Neutrophil (primary cell): ENCODE measurements around the gene COA1.

Experiments used
- H3K27ac ChIP-seq: fragments of 200-600 bp; sonication (generic); 2 replicates; pipeline ENCODE4 v1.5.1; 2016; ENCODE audit warnings: mild to moderate bottlenecking, moderate library complexity
- H3K27me3 ChIP-seq: fragments of 200-600 bp; sonication (generic); 2 replicates; pipeline ENCODE4 v1.6.0; 2016; ENCODE audit warnings: mild to moderate bottlenecking
- H3K36me3 ChIP-seq: fragments of 200-600 bp; sonication (generic); 2 replicates; pipeline ENCODE4 v1.5.1; 2017
- H3K4me1 ChIP-seq, 2 experiments: fragments of 200-600 bp in 1 of 2; sonication (generic) in 1 of 2; 1 replicate in 1 of 2; 2 replicates in 1 of 2; pipeline versions ENCODE4 v1.5.1 to v1.6.1; 2013 to 2016; ENCODE audit warnings: low read depth in 1 of 2, low read length in 1 of 2, mild to moderate bottlenecking in 1 of 2, moderate library complexity in 1 of 2; ENCODE audit not compliant: control insufficient read depth in 1 of 2, insufficient read depth in 1 of 2
- H3K4me3 ChIP-seq, 2 experiments: fragments of 200-600 bp in 1 of 2; sonication (generic) in 1 of 2; 1 replicate in 1 of 2; 2 replicates in 1 of 2; pipeline ENCODE4 v1.5.1; 2013 to 2016; ENCODE audit warnings: low read depth in 1 of 2, low read length in 1 of 2, mild to moderate bottlenecking in 1 of 2, moderate library complexity in 1 of 2
- H3K9me3 ChIP-seq: fragments of 200-600 bp; sonication (generic); 2 replicates; pipeline ENCODE4 v1.5.1; 2016
- TF ChIP-seq, protein P1 (sequence below): fragments of 200-600 bp; sonication (generic); IDR thresholded peaks from 2 replicates; pipeline ENCODE4 v1.5.1; 2016; ENCODE audit warnings: antibody characterized with exemption

Gene COA1

DNA sequence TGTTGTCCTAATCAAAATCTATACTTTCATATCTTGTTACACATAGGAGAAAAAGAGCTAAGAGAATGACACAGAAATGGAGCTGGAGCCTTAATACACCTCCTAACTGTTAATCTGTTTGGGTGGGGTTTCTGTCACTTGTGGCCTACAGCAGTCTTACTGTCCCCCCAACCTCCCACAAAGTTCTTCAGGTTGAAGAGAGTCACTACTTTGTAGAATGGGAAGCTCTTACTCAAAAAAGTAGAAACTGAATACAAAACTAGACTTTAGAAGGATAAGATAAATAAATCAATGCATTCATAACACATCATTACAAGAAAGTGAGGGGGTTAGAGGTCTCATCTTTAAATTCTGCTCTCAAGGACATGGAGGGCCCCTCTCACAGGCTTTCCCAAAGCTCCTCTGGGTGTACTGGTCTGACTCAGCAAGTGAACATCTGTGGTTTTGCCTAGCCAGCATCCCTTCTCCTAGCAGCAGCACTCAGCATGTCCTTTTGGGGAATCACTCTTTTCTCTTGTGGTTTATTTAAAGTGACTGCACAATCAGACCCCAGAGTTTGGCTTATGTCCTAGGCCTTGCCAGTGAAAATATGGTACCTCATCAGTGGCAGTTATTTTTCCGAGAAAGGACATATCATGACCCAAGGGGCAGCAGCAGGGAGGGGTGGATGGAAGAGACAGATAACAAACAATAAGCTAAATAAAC lies 27.2 kb upstream of the COA1 start:
- no peaks in the 10 kb centered on the region for H3K9me3 ChIP-seq
- peaks cover 5% of the 10 kb centered on the region for H3K27me3 ChIP-seq
- no peaks in the 10 kb centered on the region for H3K36me3 ChIP-seq
- H3K4me1 ChIP-seq, result peaks cover 13 to 15% of the 10 kb centered on the region in 2 experiments
- no peak overlapping the region for H3K4me3 ChIP-seq
- no peak overlapping the region for H3K27ac ChIP-seq
- TF ChIP-seq, protein P1, sequence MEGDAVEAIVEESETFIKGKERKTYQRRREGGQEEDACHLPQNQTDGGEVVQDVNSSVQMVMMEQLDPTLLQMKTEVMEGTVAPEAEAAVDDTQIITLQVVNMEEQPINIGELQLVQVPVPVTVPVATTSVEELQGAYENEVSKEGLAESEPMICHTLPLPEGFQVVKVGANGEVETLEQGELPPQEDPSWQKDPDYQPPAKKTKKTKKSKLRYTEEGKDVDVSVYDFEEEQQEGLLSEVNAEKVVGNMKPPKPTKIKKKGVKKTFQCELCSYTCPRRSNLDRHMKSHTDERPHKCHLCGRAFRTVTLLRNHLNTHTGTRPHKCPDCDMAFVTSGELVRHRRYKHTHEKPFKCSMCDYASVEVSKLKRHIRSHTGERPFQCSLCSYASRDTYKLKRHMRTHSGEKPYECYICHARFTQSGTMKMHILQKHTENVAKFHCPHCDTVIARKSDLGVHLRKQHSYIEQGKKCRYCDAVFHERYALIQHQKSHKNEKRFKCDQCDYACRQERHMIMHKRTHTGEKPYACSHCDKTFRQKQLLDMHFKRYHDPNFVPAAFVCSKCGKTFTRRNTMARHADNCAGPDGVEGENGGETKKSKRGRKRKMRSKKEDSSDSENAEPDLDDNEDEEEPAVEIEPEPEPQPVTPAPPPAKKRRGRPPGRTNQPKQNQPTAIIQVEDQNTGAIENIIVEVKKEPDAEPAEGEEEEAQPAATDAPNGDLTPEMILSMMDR, result no peak

DNA sequence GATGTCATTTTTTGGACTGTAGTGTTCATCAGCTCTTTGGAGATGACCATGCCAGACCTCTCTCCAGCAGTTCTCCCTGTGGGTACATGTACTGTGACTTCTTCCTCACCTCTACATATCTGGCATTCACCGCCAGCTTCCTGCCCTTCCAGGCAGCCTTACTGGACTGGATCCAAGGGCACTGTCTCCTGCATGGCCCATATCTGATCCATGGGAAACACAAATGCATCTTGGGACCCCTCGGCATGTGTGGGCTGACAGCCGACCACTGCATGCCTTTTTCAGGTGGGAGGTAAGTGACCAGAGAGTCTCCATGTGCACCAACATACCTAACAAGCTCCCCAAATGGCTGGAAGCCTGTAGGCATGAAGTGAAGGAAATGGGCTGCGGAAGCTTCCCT lies 25.3 kb upstream of the COA1 start:
- H3K27me3 ChIP-seq, result peaks cover 5% of the 10 kb centered on the region
- H3K36me3 ChIP-seq, result no peaks in the 10 kb centered on the region
- H3K9me3 ChIP-seq, result no peaks in the 10 kb centered on the region
- peaks cover 16 to 23% of the 10 kb centered on the region in 2 experiments for H3K4me1 ChIP-seq
- TF ChIP-seq, protein P1, result no peak
- H3K27ac ChIP-seq, result no peak overlapping the region
- no peak overlapping the region for H3K4me3 ChIP-seq

DNA sequence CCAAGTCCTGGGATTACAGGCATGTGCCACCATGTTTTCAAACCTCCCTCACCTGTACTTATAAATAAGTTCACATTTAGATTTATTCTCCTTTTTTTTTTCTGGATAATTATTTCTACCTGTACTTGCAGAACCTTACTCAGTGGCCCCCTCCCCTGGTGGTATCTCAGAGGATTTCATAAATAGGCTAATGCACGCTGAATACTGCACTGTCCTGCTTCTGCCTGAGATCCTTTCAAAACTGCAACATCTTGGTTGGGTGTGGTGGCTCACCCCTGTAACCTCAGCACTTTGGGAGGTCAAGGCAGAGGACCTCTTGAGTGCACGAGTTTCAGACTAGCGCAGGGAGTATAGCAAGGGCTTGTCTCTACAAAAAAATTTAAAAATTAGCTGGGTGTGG lies 24.5 kb upstream of the COA1 start:
- peaks cover 10 to 16% of the 10 kb centered on the region in 2 experiments for H3K4me1 ChIP-seq
- H3K9me3 ChIP-seq, result no peaks in the 10 kb centered on the region
- H3K27ac ChIP-seq, result no peak overlapping the region
- no peaks in the 10 kb centered on the region for H3K36me3 ChIP-seq
- H3K27me3 ChIP-seq, result peaks cover 5% of the 10 kb centered on the region
- TF ChIP-seq, protein P1, result no peak
- no peak overlapping the region for H3K4me3 ChIP-seq

DNA sequence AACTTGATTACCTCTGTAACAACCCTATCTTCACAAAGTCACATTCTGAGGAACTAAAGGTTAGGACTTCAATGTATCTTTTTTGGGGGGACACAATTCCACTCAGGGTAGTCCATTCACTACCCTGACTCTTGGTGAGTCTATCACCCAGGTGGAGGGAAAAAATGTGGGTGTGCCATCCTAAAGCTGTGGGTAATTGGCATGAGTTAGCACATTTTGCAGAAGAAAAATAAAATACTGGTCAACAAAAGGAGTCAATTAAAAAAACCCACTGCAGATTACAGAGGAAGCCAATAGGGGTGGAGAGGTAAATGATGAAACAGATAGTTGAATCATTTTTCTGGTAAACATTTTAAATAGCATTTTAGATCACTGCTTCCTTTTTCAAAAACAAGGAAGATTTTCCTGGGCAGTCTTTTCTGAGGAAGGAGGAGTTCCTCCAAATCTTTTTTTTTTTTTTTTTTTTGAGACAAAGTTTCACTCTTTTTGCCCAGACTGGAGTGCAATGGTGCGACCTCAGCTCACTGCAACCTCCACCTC lies 24.0 kb upstream of the COA1 start:
- peaks cover 10 to 16% of the 10 kb centered on the region in 2 experiments for H3K4me1 ChIP-seq
- H3K27me3 ChIP-seq, result peaks cover 5% of the 10 kb centered on the region
- no peak overlapping the region for H3K4me3 ChIP-seq
- TF ChIP-seq, protein P1, result no peak
- no peaks in the 10 kb centered on the region for H3K9me3 ChIP-seq
- H3K27ac ChIP-seq, result no peak overlapping the region
- H3K36me3 ChIP-seq, result no peaks in the 10 kb centered on the region

DNA sequence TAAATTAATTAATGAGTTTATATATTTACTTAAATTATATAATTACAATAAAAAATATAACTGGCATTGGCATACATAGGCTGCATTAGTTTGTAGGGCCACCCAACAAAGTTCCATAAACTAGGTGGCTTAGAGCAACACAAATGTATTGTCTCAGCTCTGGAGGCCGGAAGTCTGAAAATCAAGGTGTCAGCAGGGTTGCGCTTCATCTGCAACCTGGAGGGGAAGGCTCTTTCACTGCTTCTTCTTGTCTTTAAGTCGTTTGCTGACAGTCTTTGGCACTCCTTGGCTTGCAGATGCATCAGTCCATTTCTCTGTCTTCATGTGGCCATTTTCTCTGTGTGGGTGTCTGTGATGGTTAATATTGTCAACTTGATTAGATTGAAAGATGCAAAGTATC lies 23.1 kb upstream of the COA1 start:
- Histone ChIP-seq H3K36me3 (no peaks in the 10 kb centered on the region), H3K4me1 (peaks cover 3 to 9% of the 10 kb centered on the region in 2 experiments), H3K4me3 (no peak overlapping the region), H3K27me3 (no peaks in the 10 kb centered on the region), H3K9me3 (no peaks in the 10 kb centered on the region), H3K27ac (no peak overlapping the region)
- TF ChIP-seq, protein P1, result no peak
